ENCODE data around the gene TECTA. TPM values are rescaled to one million over a fixed set of nuclear protein-coding genes. Genes with fewer than 3 reads are reported as not detected.

The TECTA gene
- polyA plus RNA-seq, 1 experiment: 0.76 TPM

DNA sequence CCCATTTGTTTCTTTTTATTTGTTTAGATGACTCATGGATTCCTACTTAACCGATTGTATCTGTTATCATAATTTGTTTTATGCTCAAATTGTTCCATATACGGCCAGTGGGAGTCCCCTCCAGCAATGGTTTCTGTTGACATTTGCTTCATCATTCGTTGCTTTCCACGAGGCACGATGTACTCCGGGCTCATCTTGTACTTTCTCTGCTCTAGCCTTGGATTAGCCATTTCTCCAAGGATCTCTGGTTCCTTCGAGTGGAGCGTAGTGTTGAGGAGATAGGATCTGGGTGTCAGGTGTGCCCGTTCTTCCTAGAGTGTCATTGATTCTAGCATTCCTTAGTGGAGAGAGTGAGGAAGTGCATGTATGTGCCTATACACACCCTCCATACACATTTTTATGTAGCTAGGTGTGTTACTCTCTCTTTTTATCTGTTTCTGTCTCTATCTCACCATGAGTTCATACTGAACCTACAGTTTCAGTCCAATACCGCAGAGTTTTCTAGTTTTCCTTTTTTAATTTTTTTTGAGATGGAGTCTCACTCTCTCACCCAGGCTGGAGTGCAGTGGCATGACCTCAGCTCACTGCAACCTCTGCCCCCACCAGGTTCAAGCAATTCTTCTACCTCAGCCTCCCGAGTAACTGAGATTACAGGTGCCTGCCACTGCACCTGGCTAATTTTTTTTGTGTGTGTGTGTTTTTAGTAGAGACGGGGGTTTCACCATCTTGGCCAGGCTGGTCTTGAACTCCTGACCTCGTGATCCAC, 31.4 kb downstream of the TECTA start:
- H3K36me3 ChIP-seq (ENCODE audit: control insufficient read depth, insufficient read depth, low read length): no peaks in the 10 kb centered on the region
- ChIA-PET CTCF (no interaction called here), POLR2A (no interaction called here)
- no peak for DNase-seq (ENCODE audit: low read depth)
- no peak for TF ChIP-seq CTCF (IDR thresholded peaks at IDR 0.05; ENCODE audit: insufficient read depth, low read depth, low read length)
- H3K4me3 ChIP-seq (ENCODE audit: low read depth, low read length): no peak overlapping the region
- no peaks in the 10 kb centered on the region for H3K27me3 ChIP-seq (ENCODE audit: control insufficient read depth, insufficient read depth, low read length)

GRCh38 chr11:121134741-121135312, 33.8 kb downstream of the TECTA start:
- no peaks in the 10 kb centered on the region for H3K36me3 ChIP-seq (ENCODE audit: control insufficient read depth, insufficient read depth, low read length)
- ChIA-PET POLR2A (no interaction called here), CTCF (no interaction called here)
- TF ChIP-seq CTCF (IDR thresholded peaks at IDR 0.05; ENCODE audit: insufficient read depth, low read depth, low read length): no peak
- DNase-seq (ENCODE audit: low read depth): no peak
- no peaks in the 10 kb centered on the region for H3K27me3 ChIP-seq (ENCODE audit: control insufficient read depth, insufficient read depth, low read length)
- H3K4me3 ChIP-seq (ENCODE audit: low read depth, low read length): no peak overlapping the region

GRCh38 chr11:121137005-121137404, 36.0 kb downstream of the TECTA start:
- no peak for DNase-seq (ENCODE audit: low read depth)
- H3K27me3 ChIP-seq (ENCODE audit: control insufficient read depth, insufficient read depth, low read length): no peaks in the 10 kb centered on the region
- ChIA-PET CTCF (no interaction called here), POLR2A (no interaction called here)
- no peak overlapping the region for H3K4me3 ChIP-seq (ENCODE audit: low read depth, low read length)
- H3K36me3 ChIP-seq (ENCODE audit: control insufficient read depth, insufficient read depth, low read length): no peaks in the 10 kb centered on the region
- no peak for TF ChIP-seq CTCF (IDR thresholded peaks at IDR 0.05; ENCODE audit: insufficient read depth, low read depth, low read length)

- Histone ChIP-seq H3K27me3 (ENCODE audit: control insufficient read depth, insufficient read depth, low read length) (no peaks in the 10 kb centered on the region), H3K36me3 (ENCODE audit: control insufficient read depth, insufficient read depth, low read length) (no peaks in the 10 kb centered on the region), H3K4me3 (ENCODE audit: low read depth, low read length) (no peak overlapping the region)
- CTCF ChIA-PET: no interaction called here
- no peak for TF ChIP-seq CTCF (IDR thresholded peaks at IDR 0.05; ENCODE audit: insufficient read depth, low read depth, low read length)
- POLR2A ChIA-PET: no interaction called here
- DNase-seq (ENCODE audit: low read depth): no peak
These were observed 37.2 kb downstream of the TECTA start for GRCh38 chr11:121138259-121138658.

GRCh38 chr11:121140369-121140768, 39.3 kb downstream of the TECTA start:
- H3K27me3 ChIP-seq (ENCODE audit: control insufficient read depth, insufficient read depth, low read length): no peaks in the 10 kb centered on the region
- POLR2A ChIA-PET: no interaction called here
- no peak for DNase-seq (ENCODE audit: low read depth)
- no peak overlapping the region for H3K4me3 ChIP-seq (ENCODE audit: low read depth, low read length)
- CTCF ChIA-PET: no interaction called here
- H3K36me3 ChIP-seq (ENCODE audit: control insufficient read depth, insufficient read depth, low read length): no peaks in the 10 kb centered on the region
- TF ChIP-seq CTCF (IDR thresholded peaks at IDR 0.05; ENCODE audit: insufficient read depth, low read depth, low read length): no peak
